ENCODE measurements around the gene ZNF506.
"Not testable (repeated sequence)": the region's sequence is repeated elsewhere in the genome, so short reads cannot be mapped to it uniquely, and the experiment has no call there.

Gene ZNF506

DNA sequence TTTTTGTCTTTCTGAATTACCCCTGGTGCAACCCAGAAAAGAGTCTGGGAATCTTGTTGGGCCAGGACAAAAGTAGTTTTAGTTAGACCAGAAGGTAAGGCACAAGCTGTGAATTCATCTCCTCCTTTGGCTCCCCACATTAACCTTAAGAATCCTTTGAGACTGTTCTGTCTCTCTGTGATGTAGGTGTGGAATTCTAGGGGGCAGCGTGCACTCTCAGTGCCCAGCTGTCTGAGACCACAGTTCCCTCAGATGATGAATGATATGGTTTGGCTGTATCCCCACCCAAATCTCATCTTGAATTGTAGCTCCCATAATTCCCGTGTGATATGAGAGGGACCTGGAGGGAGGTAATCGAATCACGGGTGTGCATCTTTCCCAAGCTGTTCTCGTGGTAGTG is 43.9 kb downstream of the ZNF506 start:
- TF ChIP-seq, protein P1, sequence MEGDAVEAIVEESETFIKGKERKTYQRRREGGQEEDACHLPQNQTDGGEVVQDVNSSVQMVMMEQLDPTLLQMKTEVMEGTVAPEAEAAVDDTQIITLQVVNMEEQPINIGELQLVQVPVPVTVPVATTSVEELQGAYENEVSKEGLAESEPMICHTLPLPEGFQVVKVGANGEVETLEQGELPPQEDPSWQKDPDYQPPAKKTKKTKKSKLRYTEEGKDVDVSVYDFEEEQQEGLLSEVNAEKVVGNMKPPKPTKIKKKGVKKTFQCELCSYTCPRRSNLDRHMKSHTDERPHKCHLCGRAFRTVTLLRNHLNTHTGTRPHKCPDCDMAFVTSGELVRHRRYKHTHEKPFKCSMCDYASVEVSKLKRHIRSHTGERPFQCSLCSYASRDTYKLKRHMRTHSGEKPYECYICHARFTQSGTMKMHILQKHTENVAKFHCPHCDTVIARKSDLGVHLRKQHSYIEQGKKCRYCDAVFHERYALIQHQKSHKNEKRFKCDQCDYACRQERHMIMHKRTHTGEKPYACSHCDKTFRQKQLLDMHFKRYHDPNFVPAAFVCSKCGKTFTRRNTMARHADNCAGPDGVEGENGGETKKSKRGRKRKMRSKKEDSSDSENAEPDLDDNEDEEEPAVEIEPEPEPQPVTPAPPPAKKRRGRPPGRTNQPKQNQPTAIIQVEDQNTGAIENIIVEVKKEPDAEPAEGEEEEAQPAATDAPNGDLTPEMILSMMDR (IDR thresholded peaks at IDR 0.05; ENCODE audit: control insufficient read depth, extremely low read depth, insufficient read depth), result no peak

DNA sequence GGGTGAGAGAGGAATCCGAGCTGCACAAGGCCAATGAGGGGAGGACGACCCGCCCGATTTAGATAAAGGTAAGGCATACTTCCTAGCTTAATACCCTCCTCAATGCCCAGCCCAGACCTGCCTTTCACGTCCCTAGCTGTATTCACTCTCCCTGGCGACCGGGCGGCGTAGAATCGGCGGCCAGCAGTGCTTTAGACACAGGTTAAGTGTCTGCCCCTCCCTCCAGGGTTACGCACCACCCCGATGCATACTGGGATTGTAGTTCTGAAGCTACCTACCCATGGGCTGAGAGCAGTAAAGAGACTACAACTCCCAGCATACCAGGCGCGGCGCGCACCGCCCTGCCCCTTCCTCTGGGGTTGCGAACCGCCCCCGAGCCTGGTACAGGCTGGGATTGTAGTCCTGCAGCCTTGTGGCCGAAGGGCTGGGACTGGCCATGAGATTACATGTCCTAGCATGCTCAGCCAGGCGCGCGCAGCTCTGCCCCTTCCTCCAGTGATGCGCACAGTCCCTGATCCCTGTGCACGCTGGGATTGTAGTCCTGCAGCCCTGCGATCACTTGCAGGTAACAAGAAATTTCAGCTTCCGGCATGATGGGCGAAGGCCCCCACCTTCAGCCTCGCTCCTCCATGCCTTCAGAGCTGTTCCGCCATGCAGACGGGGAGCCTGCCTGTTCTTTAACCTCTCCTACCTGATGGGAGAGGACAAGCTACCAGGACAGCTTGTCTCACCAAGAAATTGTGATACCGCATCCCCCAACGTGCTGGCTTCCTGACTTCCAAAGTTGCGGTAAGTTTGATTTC is 45.1 kb downstream of the ZNF506 start:
- H3K4me3 ChIP-seq (ENCODE audit: low read depth, low read length), result peak overlapping the region; percentile 84
- peak; percentile 98 for DNase-seq (ENCODE audit: low read depth)
- TF ChIP-seq, protein P1 (IDR thresholded peaks at IDR 0.05; ENCODE audit: control insufficient read depth, extremely low read depth, insufficient read depth), result no peak

More for the DNA sequence above, 43.9 kb downstream of the ZNF506 start:
- no peak for DNase-seq (ENCODE audit: low read depth)
- peak overlapping the region; percentile 84 for H3K4me3 ChIP-seq (ENCODE audit: low read depth, low read length)

DNA sequence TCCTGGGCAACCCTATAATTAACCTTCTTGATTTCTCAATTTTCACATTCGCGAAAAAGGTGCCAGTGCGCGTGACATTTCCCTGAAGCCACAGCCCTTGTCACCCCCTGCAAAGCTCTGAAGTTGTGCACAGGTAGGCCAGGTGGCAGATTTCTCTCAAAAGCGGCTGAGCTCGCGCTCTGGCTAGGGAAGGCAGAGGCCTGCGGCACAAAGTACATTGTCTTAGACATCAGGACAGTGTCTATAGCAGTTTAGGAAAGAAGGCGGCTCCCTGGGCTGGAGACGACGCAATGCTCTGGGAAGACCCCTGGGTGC is 45.7 kb downstream of the ZNF506 start:
- H3K4me3 ChIP-seq (ENCODE audit: low read depth, low read length), result peak overlapping the region; percentile 84
- TF ChIP-seq, protein P1 (IDR thresholded peaks at IDR 0.05; ENCODE audit: control insufficient read depth, extremely low read depth, insufficient read depth), result no peak
- no peak for DNase-seq (ENCODE audit: low read depth)

DNA sequence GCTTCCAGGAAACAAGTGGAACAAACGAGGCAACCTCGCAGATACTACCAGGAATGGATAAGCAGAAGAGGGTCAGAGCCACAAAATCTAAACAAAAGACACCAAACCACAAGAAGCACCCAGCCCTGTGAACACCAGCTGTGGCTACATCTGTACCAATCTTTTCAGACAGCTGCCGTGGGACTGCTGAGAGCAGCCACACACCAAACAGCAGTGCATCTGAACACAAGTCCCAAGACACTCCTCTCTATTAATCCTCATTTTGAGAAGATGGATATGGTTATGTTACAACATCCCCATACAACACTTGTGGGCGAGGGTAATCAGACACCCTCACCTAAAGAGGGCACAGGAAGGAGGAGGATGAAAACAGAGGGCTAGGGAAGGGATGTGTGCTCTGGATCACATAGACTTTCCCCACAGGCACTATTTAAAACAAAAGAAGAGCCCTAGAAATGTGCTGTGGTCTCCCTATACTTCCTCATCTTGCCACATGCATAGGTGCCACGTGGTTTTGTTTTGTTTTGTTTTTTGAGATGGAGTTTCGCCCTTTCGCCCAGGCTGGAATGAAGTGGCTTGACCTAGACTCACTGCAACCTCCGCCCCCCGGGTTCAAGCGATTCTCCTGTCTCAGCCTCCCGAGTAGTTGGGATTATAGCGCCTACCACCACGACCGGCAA is 47.1 kb downstream of the ZNF506 start:
- H3K4me3 ChIP-seq (ENCODE audit: low read depth, low read length), result no peak overlapping the region
- no peak for DNase-seq (ENCODE audit: low read depth)
- TF ChIP-seq, protein P1 (IDR thresholded peaks at IDR 0.05; ENCODE audit: control insufficient read depth, extremely low read depth, insufficient read depth), result no peak

DNA sequence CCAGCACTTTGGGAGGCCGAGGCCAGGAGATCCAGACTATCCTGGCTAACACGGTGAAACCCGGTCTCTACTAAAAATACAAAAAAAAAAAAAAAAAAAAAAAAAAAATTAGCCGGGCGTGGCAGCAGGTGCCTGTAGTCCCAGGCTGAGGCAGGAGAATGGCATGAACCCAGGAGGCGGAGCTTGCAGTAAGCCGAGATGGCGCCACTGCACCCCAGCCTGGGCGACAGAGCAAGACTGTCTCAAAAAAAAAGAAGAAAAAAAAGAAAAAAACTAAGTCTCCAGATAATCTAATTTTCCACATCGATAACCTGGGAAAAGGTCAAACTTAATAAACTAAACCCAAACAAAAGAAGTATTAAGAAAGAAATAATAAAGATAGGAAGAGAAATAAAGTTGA is 49.6 kb downstream of the ZNF506 start:
- not testable (repeated sequence) for DNase-seq (ENCODE audit: low read depth); H3K4me3 ChIP-seq (ENCODE audit: low read depth, low read length)

DNA sequence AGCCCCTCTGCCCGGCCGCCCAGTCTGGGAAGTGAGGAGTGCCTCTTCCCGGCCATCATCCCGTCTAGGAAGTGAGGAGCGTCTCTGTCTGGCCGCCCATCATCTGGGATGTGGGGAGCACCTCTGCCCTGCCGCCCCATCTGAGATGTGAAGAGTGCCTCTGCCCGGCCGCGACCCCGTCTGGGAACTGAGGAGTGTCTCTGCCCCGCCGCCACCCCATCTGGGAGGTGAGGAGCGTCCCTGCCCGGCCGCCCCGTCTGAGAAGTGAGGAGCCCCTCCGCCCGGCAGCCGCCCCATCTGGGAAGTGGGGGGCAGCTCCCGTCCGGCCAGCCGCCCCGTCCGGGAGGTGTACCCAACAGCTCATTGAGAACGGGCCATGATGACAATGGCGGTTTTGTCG is 51.6 kb downstream of the ZNF506 start:
- not testable (repeated sequence) for H3K4me3 ChIP-seq (ENCODE audit: low read depth, low read length); DNase-seq (ENCODE audit: low read depth)

DNA sequence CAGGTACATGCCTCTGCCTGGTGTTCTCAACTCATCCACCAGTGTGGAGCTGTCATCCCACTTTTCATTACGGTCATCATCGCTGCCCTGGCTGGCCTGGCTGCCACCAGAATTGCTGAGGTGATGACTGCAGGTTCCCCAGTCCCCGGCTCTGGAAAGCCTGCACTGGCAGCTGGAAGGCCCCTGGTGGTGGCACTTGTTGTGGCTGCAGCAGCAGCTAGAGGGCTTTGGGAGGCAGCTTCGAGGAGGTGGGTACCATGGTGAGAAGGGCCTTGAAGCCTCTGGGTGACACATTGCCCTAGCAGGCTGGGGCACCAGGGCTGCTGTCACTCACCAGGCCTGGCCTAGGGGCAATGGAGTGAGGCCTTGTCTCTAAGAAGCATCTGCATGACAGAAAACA is 63.4 kb downstream of the ZNF506 start:
- no peak overlapping the region for H3K4me3 ChIP-seq (ENCODE audit: low read depth, low read length)
- DNase-seq (ENCODE audit: low read depth), result no peak

More for the DNA sequence above, 63.4 kb downstream of the ZNF506 start:
- TF ChIP-seq, protein P1 (IDR thresholded peaks at IDR 0.05; ENCODE audit: control insufficient read depth, extremely low read depth, insufficient read depth), result no peak
